Peyer's patch (tissue), 4 donors: ENCODE results near the gene RABIF.

ENCODE experiments used
- POLR2A ChIP-seq, 2 donors: fragments of 450-650 bp; IDR thresholded peaks; one replicate each; pipeline ENCODE4 v1.5.1; 2017; ENCODE audit warnings: antibody characterized with exemption in 2 of 2, mild to moderate bottlenecking in 2 of 2, moderate library complexity in 2 of 2
- TF ChIP-seq, protein P1 (sequence below), 6 experiments: fragments of 450-650 bp in 4 of 6; fragments of 200-600 bp in 2 of 6; sonication (generic) in 1 of 6; IDR thresholded peaks; one replicate each; pipeline ENCODE4 v1.5.1; 2017 to 2019; ENCODE audit warnings: antibody characterized with exemption in 6 of 6, mild to moderate bottlenecking in 3 of 6, moderate library complexity in 1 of 6

DNA sequence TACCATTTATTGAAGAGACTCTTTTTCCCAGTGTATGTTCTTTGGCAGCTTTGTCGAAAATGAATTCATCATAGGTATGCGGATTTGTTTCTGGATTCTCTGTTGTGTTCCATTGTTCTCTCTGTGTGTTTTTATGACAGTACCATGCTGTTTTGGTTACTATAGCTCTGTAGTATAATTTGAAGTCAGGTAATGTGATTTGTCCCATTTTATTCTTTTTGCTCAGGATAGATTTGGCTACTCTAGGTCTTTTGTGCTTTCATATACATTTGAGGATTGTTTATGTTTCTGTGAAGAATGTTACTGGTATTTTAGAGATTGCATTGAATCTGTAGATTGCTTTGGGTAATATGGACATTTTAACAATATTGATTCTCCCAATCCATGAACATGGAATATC lies 43.5 kb upstream of the RABIF start:
- TF ChIP-seq, protein P1, sequence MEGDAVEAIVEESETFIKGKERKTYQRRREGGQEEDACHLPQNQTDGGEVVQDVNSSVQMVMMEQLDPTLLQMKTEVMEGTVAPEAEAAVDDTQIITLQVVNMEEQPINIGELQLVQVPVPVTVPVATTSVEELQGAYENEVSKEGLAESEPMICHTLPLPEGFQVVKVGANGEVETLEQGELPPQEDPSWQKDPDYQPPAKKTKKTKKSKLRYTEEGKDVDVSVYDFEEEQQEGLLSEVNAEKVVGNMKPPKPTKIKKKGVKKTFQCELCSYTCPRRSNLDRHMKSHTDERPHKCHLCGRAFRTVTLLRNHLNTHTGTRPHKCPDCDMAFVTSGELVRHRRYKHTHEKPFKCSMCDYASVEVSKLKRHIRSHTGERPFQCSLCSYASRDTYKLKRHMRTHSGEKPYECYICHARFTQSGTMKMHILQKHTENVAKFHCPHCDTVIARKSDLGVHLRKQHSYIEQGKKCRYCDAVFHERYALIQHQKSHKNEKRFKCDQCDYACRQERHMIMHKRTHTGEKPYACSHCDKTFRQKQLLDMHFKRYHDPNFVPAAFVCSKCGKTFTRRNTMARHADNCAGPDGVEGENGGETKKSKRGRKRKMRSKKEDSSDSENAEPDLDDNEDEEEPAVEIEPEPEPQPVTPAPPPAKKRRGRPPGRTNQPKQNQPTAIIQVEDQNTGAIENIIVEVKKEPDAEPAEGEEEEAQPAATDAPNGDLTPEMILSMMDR (IDR thresholded peaks at IDR 0.05) = no peak
- no peak for TF ChIP-seq POLR2A (IDR thresholded peaks at IDR 0.05)
